Measurements from ENCODE around the gene KMT2A.

KMT2A gene

GRCh38 chr11:118485273-118485672 lies 49.0 kb downstream of the KMT2A start:
- H4K20me1 ChIP-seq, result peaks cover 0 to 17% (median 0%) of the 10 kb centered on the region in 11 experiments; a peak in 9 of 22 replicates
- TF ChIP-seq Cebpa-rat (IDR thresholded peaks at IDR 0.05), result no peak
- H3K4me1 ChIP-seq, result no peaks in the 10 kb centered on the region
- no peak overlapping the region for H3K4me3 ChIP-seq
- H3K27me3 ChIP-seq, result no peaks in the 10 kb centered on the region
- no peaks in the 10 kb centered on the region for H3K9me3 ChIP-seq (replicated peaks in 1 of 11)
- no peak overlapping the region for H3K27ac ChIP-seq
- H3K4me2 ChIP-seq, result no peak overlapping the region
- peaks cover 87 to 99% (median 92%) of the 10 kb centered on the region in 11 experiments for H3K36me3 ChIP-seq
- H3K9ac ChIP-seq, result no peak overlapping the region

- Histone ChIP-seq H3K9me3 (replicated peaks in 1 of 11) (no peaks in the 10 kb centered on the region), H3K9ac (no peak overlapping the region), H3K36me3 (peaks cover 86 to 99% (median 92%) of the 10 kb centered on the region in 11 experiments)
These were observed 52.3 kb downstream of the KMT2A start for GRCh38 chr11:118488480-118489109.

GRCh38 chr11:118491041-118491440 lies 54.7 kb downstream of the KMT2A start:
- Histone ChIP-seq H3K27me3 (no peaks in the 10 kb centered on the region), H3K27ac (no peak overlapping the region), H3K4me2 (no peak overlapping the region), H3K4me3 (no peak overlapping the region), H3K9ac (no peak overlapping the region), H4K20me1 (peaks cover 0 to 17% (median 0%) of the 10 kb centered on the region in 11 experiments; a peak in 6 of 22 replicates), H3K36me3 (peaks cover 86 to 99% (median 92%) of the 10 kb centered on the region in 11 experiments), H3K9me3 (replicated peaks in 1 of 11) (no peaks in the 10 kb centered on the region), H3K4me1 (no peaks in the 10 kb centered on the region)
- TF ChIP-seq Cebpa-rat (IDR thresholded peaks at IDR 0.05), result no peak

More at GRCh38 chr11:118488480-118489109, 52.3 kb downstream of the KMT2A start:
- Histone ChIP-seq H3K4me2 (no peak overlapping the region), H3K4me3 (no peak overlapping the region), H3K27me3 (no peaks in the 10 kb centered on the region), H3K4me1 (no peaks in the 10 kb centered on the region), H4K20me1 (peaks cover 0 to 14% (median 0%) of the 10 kb centered on the region in 11 experiments; a peak in 8 of 22 replicates), H3K27ac (no peak overlapping the region)
- no peak for TF ChIP-seq Cebpa-rat (IDR thresholded peaks at IDR 0.05)

- no peak for TF ChIP-seq Cebpa-rat (IDR thresholded peaks at IDR 0.05)
- Histone ChIP-seq H3K27me3 (no peaks in the 10 kb centered on the region), H3K9me3 (replicated peaks in 1 of 11) (no peaks in the 10 kb centered on the region), H3K4me3 (no peak overlapping the region), H3K27ac (no peak overlapping the region), H4K20me1 (peaks cover 0 to 6% (median 0%) of the 10 kb centered on the region in 11 experiments; a peak in 4 of 22 replicates), H3K4me1 (no peaks in the 10 kb centered on the region), H3K4me2 (no peak overlapping the region), H3K9ac (peak overlapping the region in 1 of 11 experiments; percentile 12; a peak in 1 of 22 replicates), H3K36me3 (peaks cover 100% of the 10 kb centered on the region in 11 experiments)
These were observed 61.5 kb downstream of the KMT2A start for GRCh38 chr11:118497831-118498230.

GRCh38 chr11:118503216-118503615 lies 66.9 kb downstream of the KMT2A start:
- Histone ChIP-seq H4K20me1 (peaks cover 0 to 28% (median 8%) of the 10 kb centered on the region in 11 experiments; a peak in 9 of 22 replicates), H3K4me3 (no peak overlapping the region), H3K4me1 (no peaks in the 10 kb centered on the region), H3K9me3 (replicated peaks in 1 of 11) (no peaks in the 10 kb centered on the region), H3K4me2 (no peak overlapping the region), H3K36me3 (peaks cover 100% of the 10 kb centered on the region in 11 experiments), H3K27me3 (no peaks in the 10 kb centered on the region), H3K9ac (no peak overlapping the region), H3K27ac (no peak overlapping the region)
- no peak for TF ChIP-seq Cebpa-rat (IDR thresholded peaks at IDR 0.05)

- Histone ChIP-seq H3K27ac (peak overlapping the region in 3 of 11 experiments; percentile 2 to 23 (median 11); a peak in 3 of 22 replicates), H3K9ac (no peak overlapping the region), H3K4me1 (peaks cover 12 to 36% (median 27%) of the 10 kb centered on the region in 10 experiments), H3K27me3 (no peaks in the 10 kb centered on the region), H4K20me1 (peaks cover 0 to 10% (median 0%) of the 10 kb centered on the region in 11 experiments; a peak in 1 of 22 replicates), H3K4me3 (no peak overlapping the region), H3K9me3 (replicated peaks in 1 of 11) (no peaks in the 10 kb centered on the region), H3K36me3 (peaks cover 90 to 100% (median 97%) of the 10 kb centered on the region in 11 experiments), H3K4me2 (no peak overlapping the region)
- no peak for TF ChIP-seq Cebpa-rat (IDR thresholded peaks at IDR 0.05)
These were observed 75.3 kb downstream of the KMT2A start for GRCh38 chr11:118511601-118512000.

- Histone ChIP-seq H3K36me3 (peaks cover 80 to 100% (median 92%) of the 10 kb centered on the region in 11 experiments), H4K20me1 (0 out of 22 replicates have a peak, but pooled peaks cover 0 to 3% (median 0%) of the 10 kb centered on the region in 11 experiments), H3K4me3 (no peak overlapping the region), H3K27ac (peak overlapping the region in 8 of 11 experiments; percentile 57 to 81 (median 76); a peak in 16 of 22 replicates), H3K9ac (peak overlapping the region in 8 of 11 experiments; percentile 22 to 64 (median 48); a peak in 15 of 22 replicates), H3K4me1 (peaks cover 12 to 36% (median 27%) of the 10 kb centered on the region in 10 experiments), H3K9me3 (replicated peaks in 1 of 11) (no peaks in the 10 kb centered on the region), H3K27me3 (no peaks in the 10 kb centered on the region), H3K4me2 (peak overlapping the region in 10 of 11 experiments; percentile 45 to 70 (median 58); a peak in 21 of 22 replicates)
- TF ChIP-seq Cebpa-rat (IDR thresholded peaks at IDR 0.05), result no peak
These were observed 77.8 kb downstream of the KMT2A start for GRCh38 chr11:118514103-118514502.

- Histone ChIP-seq H3K36me3 (peaks cover 78 to 97% (median 88%) of the 10 kb centered on the region in 11 experiments), H3K4me3 (no peak overlapping the region), H3K27me3 (no peaks in the 10 kb centered on the region), H3K4me2 (peak overlapping the region in 1 of 11 experiments; percentile 13; a peak in 1 of 22 replicates), H3K4me1 (peaks cover 35 to 72% (median 61%) of the 10 kb centered on the region in 10 experiments), H3K9ac (no peak overlapping the region), H3K9me3 (replicated peaks in 1 of 11) (no peaks in the 10 kb centered on the region), H3K27ac (peak overlapping the region in 5 of 11 experiments; percentile 1 to 90 (median 17); a peak in 5 of 22 replicates), H4K20me1 (peaks cover 0 to 31% (median 8%) of the 10 kb centered on the region in 11 experiments; a peak in 8 of 22 replicates)
- no peak for TF ChIP-seq Cebpa-rat (IDR thresholded peaks at IDR 0.05)
These were observed 83.3 kb downstream of the KMT2A start for GRCh38 chr11:118519549-118519948.

- peak overlapping the region; percentile 61 to 95 (median 88) for H3K4me2 ChIP-seq
- TF ChIP-seq Cebpa-rat (IDR thresholded peaks at IDR 0.05), result no peak
- H3K9ac ChIP-seq, result peak overlapping the region in 8 of 11 experiments; percentile 43 to 70 (median 64); a peak in 15 of 22 replicates
- peaks cover 57 to 76% (median 70%) of the 10 kb centered on the region in 11 experiments for H3K36me3 ChIP-seq
- H3K4me3 ChIP-seq, result peak overlapping the region in 5 of 10 experiments; percentile 2 to 30 (median 26); a peak in 6 of 20 replicates
- H3K27me3 ChIP-seq, result no peaks in the 10 kb centered on the region
- peaks cover 53 to 74% (median 67%) of the 10 kb centered on the region in 10 experiments for H3K4me1 ChIP-seq
- H3K9me3 ChIP-seq (replicated peaks in 1 of 11), result no peaks in the 10 kb centered on the region
- H4K20me1 ChIP-seq, result peaks cover 0 to 41% (median 17%) of the 10 kb centered on the region in 11 experiments; a peak in 9 of 22 replicates
- peak overlapping the region in 9 of 11 experiments; percentile 26 to 90 (median 85); a peak in 18 of 22 replicates for H3K27ac ChIP-seq
These were observed 85.6 kb downstream of the KMT2A start for GRCh38 chr11:118521892-118522311.

Data from BLaER1 treated with 17β-estradiol and CSF1 and Interleukin-3, amounts not matched to agents 10 nM and 100 nM (cell line).